ENCODE data around the gene CASZ1. TPM values are rescaled to one million over a fixed set of nuclear protein-coding genes. Genes with fewer than 3 reads are reported as not detected.

CASZ1 gene
- total and polyA plus RNA-seq, 2 donors (not counting 1 experiment from before 2014, with no cell fraction given), result 0.34 to 0.50 TPM

- no peaks in the 10 kb centered on the region for H3K9me3 ChIP-seq (ENCODE audit: control insufficient read depth, insufficient read depth, low read depth, low read length)
- peak overlapping the region; percentile 30 for H3K9ac ChIP-seq (ENCODE audit: insufficient read depth, low read length)
- no peaks in the 10 kb centered on the region for H3K4me1 ChIP-seq (ENCODE audit: control insufficient read depth, extremely low read depth, insufficient read depth, low read length)
- H4K20me1 ChIP-seq (ENCODE audit: control insufficient read depth, extremely low read depth, insufficient read depth, low read length), result no peaks in the 10 kb centered on the region
- H3K4me3 ChIP-seq (replicated peaks in 1 of 4; ENCODE audit: control extremely low read depth in 1 of 4, insufficient read depth in 1 of 4, low read depth in 3 of 4, low read length in 4 of 4), result peak overlapping the region; percentile 35 to 62 (median 58)
- peak overlapping the region; percentile 90 for H3K4me2 ChIP-seq (ENCODE audit: extremely low read depth, insufficient read depth, low read length)
- H2AFZ ChIP-seq (ENCODE audit: low read length), result peak overlapping the region; percentile 55
- H3K79me2 ChIP-seq (ENCODE audit: control insufficient read depth, insufficient read depth, low read length), result no peaks in the 10 kb centered on the region
- no peaks in the 10 kb centered on the region for H3K27me3 ChIP-seq (ENCODE audit: control insufficient read depth, insufficient read depth, low read length)
- no peaks in the 10 kb centered on the region for H3K36me3 ChIP-seq (ENCODE audit: control insufficient read depth, insufficient read depth, low read length)
- TF ChIP-seq EZH2 (IDR thresholded peaks at IDR 0.05; ENCODE audit: low read length, missing control alignments) (no peak), CTCF (conservative IDR thresholded peaks at IDR 0.05 in 1 of 2, IDR thresholded peaks at IDR 0.05 in 1 of 2; ENCODE audit: low read depth in 1 of 2, low read length in 2 of 2) (no peak)
- no peak overlapping the region for H3K27ac ChIP-seq (ENCODE audit: insufficient read depth, low read length)
- DNase-seq (ENCODE audit: low read depth in 2 of 2), result peak in 1 of 2 donors; percentile 23
Measured at GRCh38 chr1:10693497-10694273, 102.8 kb downstream of the CASZ1 start.

DNA sequence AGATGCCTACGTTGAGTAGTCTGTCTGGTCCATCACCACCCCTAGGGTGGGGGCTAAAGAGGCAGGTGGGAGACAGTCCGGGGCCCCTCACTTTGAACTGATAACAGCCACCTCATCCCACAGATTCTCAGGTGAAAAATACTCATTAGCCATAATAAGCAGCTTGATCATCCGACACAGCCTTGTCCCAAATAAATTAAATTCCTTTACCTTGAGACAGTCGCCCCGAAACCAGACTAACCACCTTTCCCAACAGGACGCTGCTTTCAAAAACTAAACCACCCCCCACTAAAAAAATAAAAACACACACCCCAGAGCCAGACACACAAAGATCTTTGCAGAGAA lies 103.3 kb downstream of the CASZ1 start:
- peak overlapping the region in 2 of 4 experiments; percentile 55 to 61 for H3K4me3 ChIP-seq (replicated peaks in 1 of 4; ENCODE audit: control extremely low read depth in 1 of 4, insufficient read depth in 1 of 4, low read depth in 3 of 4, low read length in 4 of 4)
- no peaks in the 10 kb centered on the region for H3K36me3 ChIP-seq (ENCODE audit: control insufficient read depth, insufficient read depth, low read length)
- H3K27ac ChIP-seq (ENCODE audit: insufficient read depth, low read length), result no peak overlapping the region
- no peaks in the 10 kb centered on the region for H3K79me2 ChIP-seq (ENCODE audit: control insufficient read depth, insufficient read depth, low read length)
- H2AFZ ChIP-seq (ENCODE audit: low read length), result no peak overlapping the region
- no peaks in the 10 kb centered on the region for H3K4me1 ChIP-seq (ENCODE audit: control insufficient read depth, extremely low read depth, insufficient read depth, low read length)
- no peak overlapping the region for H3K9ac ChIP-seq (ENCODE audit: insufficient read depth, low read length)
- no peak overlapping the region for H3K4me2 ChIP-seq (ENCODE audit: extremely low read depth, insufficient read depth, low read length)
- no peaks in the 10 kb centered on the region for H4K20me1 ChIP-seq (ENCODE audit: control insufficient read depth, extremely low read depth, insufficient read depth, low read length)
- no peaks in the 10 kb centered on the region for H3K27me3 ChIP-seq (ENCODE audit: control insufficient read depth, insufficient read depth, low read length)
- no peaks in the 10 kb centered on the region for H3K9me3 ChIP-seq (ENCODE audit: control insufficient read depth, insufficient read depth, low read depth, low read length)
- TF ChIP-seq CTCF (conservative IDR thresholded peaks at IDR 0.05 in 1 of 2, IDR thresholded peaks at IDR 0.05 in 1 of 2; ENCODE audit: low read depth in 1 of 2, low read length in 2 of 2) (no peak), EZH2 (IDR thresholded peaks at IDR 0.05; ENCODE audit: low read length, missing control alignments) (no peak)
- DNase-seq (ENCODE audit: low read depth in 2 of 2), result no peak

GRCh38 chr1:10692401-10693021 lies 103.9 kb downstream of the CASZ1 start:
- no peak overlapping the region for H3K4me2 ChIP-seq (ENCODE audit: extremely low read depth, insufficient read depth, low read length)
- no peak for DNase-seq (ENCODE audit: low read depth in 2 of 2)
- H3K9ac ChIP-seq (ENCODE audit: insufficient read depth, low read length), result no peak overlapping the region
- no peaks in the 10 kb centered on the region for H4K20me1 ChIP-seq (ENCODE audit: control insufficient read depth, extremely low read depth, insufficient read depth, low read length)
- H3K27ac ChIP-seq (ENCODE audit: insufficient read depth, low read length), result no peak overlapping the region
- H3K4me3 ChIP-seq (replicated peaks in 1 of 4; ENCODE audit: control extremely low read depth in 1 of 4, insufficient read depth in 1 of 4, low read depth in 3 of 4, low read length in 4 of 4), result no peak overlapping the region
- no peaks in the 10 kb centered on the region for H3K4me1 ChIP-seq (ENCODE audit: control insufficient read depth, extremely low read depth, insufficient read depth, low read length)
- no peaks in the 10 kb centered on the region for H3K79me2 ChIP-seq (ENCODE audit: control insufficient read depth, insufficient read depth, low read length)
- no peaks in the 10 kb centered on the region for H3K9me3 ChIP-seq (ENCODE audit: control insufficient read depth, insufficient read depth, low read depth, low read length)
- H3K27me3 ChIP-seq (ENCODE audit: control insufficient read depth, insufficient read depth, low read length), result no peaks in the 10 kb centered on the region
- no peak overlapping the region for H2AFZ ChIP-seq (ENCODE audit: low read length)
- no peak for TF ChIP-seq EZH2 (IDR thresholded peaks at IDR 0.05; ENCODE audit: low read length, missing control alignments)
- peak; percentile 8 to 11 for TF ChIP-seq CTCF (conservative IDR thresholded peaks at IDR 0.05 in 1 of 2, IDR thresholded peaks at IDR 0.05 in 1 of 2; ENCODE audit: low read depth in 1 of 2, low read length in 2 of 2)
- no peaks in the 10 kb centered on the region for H3K36me3 ChIP-seq (ENCODE audit: control insufficient read depth, insufficient read depth, low read length)
